Prostate gland (tissue), 2 donors: ENCODE results near the gene APOL4. TPM values are rescaled to one million over a fixed set of nuclear protein-coding genes. Genes with fewer than 3 reads are reported as not detected.
A peak's percentile ranks its signal among the peaks of the same experiment; 100 is the strongest.

Source experiments
- DNase-seq: peaks from one replicate; pipeline ENCODE4 v3.0.0-alpha.2; 2019; ENCODE audit warnings: low spot score
- H3K27ac ChIP-seq, 2 donors: fragments of 200-600 bp; sonication (generic); 2 replicates each; pipeline ENCODE4 v1.5.1; 2017 to 2019
- H3K27me3 ChIP-seq: fragments of 200-600 bp; sonication (generic); replicated peaks from 2 replicates; pipeline ENCODE4 v1.5.1; 2019; ENCODE audit not compliant: insufficient read depth
- H3K36me3 ChIP-seq, 2 donors: fragments of 200-600 bp; sonication (generic); 1 replicate in 1 of 2; 2 replicates in 1 of 2; pipeline versions ENCODE4 v1.5.1 to v1.8.1; 2017 to 2019
- H3K4me1 ChIP-seq: fragments of 200-600 bp; sonication (generic); replicated peaks from 2 replicates; pipeline ENCODE4 v1.5.1; 2019
- H3K4me3 ChIP-seq, 2 donors: fragments of 200-600 bp; sonication (generic); 2 replicates each; pipeline ENCODE4 v1.5.1; 2017 to 2019
- H3K9me3 ChIP-seq: fragments of 200-600 bp; sonication (generic); 2 replicates; pipeline ENCODE4 v1.5.1; 2017
- CTCF ChIP-seq, 4 experiments: fragments of 200-600 bp in 2 of 4; fragments of 450-650 bp in 2 of 4; sonication (generic) in 2 of 4; IDR thresholded peaks; 1 replicate in 3 of 4; 2 replicates in 1 of 4; pipeline ENCODE4 v1.5.1; 2016 to 2019; ENCODE audit warnings: antibody characterized with exemption in 4 of 4, mild to moderate bottlenecking in 2 of 4, moderate library complexity in 2 of 4
- POLR2A ChIP-seq: fragments of 450-650 bp; IDR thresholded peaks from one replicate; pipeline ENCODE4 v1.6.1; 2016; ENCODE audit warnings: antibody characterized with exemption, mild to moderate bottlenecking
- POLR2AphosphoS5 ChIP-seq: sonication (generic); formaldehyde crosslinking; IDR thresholded peaks from one replicate; pipeline ENCODE4 v1.6.1; 2017; ENCODE audit warnings: antibody characterized with exemption
- WGBS: methylation state at CpG from one replicate; pipeline ENCODE4 v1.1.5; 2018; 5-methylcytosine and 5-hydroxymethylcytosine counted together
- intact Hi-C: fragments of 100-400 bp; cut with DNase I; formaldehyde crosslinking; loops from one replicate; pipeline ENCODE4 v1.14.2; 2022
- total RNA-seq, 2 donors: library from RNA; depleted of rRNA; stranded (reverse); fragments of >200 nt; gene quantifications; one replicate each; pipeline ENCODE4 v1.1.0, GENCODE V29; 2016

The APOL4 gene
- total RNA-seq, 2 donors from 2014 or later, result 13.6 to 25.5 TPM

- H3K4me3 ChIP-seq, result no peak overlapping the region
- WGBS, result 84% methylated on average over 4 of the region's 4 CpGs
- H3K9me3 ChIP-seq, result no peaks in the 10 kb centered on the region
- no peak for DNase-seq
- H3K36me3 ChIP-seq, result no peaks in the 10 kb centered on the region
- intact Hi-C loops, result no loop called here
- H3K27ac ChIP-seq, result no peak overlapping the region
- H3K27me3 ChIP-seq, result no peaks in the 10 kb centered on the region
- no peaks in the 10 kb centered on the region for H3K4me1 ChIP-seq
- TF ChIP-seq POLR2AphosphoS5, result no peak
- TF ChIP-seq POLR2A, result no peak
- no peak for TF ChIP-seq CTCF (IDR thresholded peaks at IDR 0.05)
These were observed 52.2 kb downstream of the APOL4 start for GRCh38 chr22:36149441-36149840.

DNA sequence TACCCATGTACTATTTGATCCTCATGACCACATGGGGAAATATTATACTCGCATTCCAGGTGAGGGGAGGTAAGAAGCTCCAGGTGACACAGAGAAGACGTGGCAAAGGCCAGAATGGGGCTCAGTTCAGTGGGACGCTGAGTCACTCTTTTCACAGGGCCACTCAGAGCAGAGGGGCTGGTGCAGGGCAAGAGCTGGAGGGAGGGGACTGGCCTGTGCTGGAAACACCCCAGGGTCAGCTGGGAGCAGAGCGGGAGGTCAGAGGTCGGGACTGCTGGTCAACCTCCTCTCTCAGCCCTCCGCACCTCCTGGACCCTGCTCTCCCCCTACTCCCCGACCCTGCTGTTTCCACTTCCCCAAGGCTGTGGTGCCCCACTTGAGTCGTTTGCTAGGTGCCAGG is 53.2 kb downstream of the APOL4 start:
- H3K9me3 ChIP-seq, result no peaks in the 10 kb centered on the region
- H3K27me3 ChIP-seq, result no peaks in the 10 kb centered on the region
- 89% methylated on average over 8 of the region's 8 CpGs for WGBS
- no peaks in the 10 kb centered on the region for H3K36me3 ChIP-seq
- no peaks in the 10 kb centered on the region for H3K4me1 ChIP-seq
- H3K4me3 ChIP-seq, result no peak overlapping the region
- TF ChIP-seq POLR2AphosphoS5 (no peak), POLR2A (no peak), CTCF (IDR thresholded peaks at IDR 0.05) (no peak)
- intact Hi-C loops, result no loop called here
- H3K27ac ChIP-seq, result no peak overlapping the region
- no peak for DNase-seq

DNA sequence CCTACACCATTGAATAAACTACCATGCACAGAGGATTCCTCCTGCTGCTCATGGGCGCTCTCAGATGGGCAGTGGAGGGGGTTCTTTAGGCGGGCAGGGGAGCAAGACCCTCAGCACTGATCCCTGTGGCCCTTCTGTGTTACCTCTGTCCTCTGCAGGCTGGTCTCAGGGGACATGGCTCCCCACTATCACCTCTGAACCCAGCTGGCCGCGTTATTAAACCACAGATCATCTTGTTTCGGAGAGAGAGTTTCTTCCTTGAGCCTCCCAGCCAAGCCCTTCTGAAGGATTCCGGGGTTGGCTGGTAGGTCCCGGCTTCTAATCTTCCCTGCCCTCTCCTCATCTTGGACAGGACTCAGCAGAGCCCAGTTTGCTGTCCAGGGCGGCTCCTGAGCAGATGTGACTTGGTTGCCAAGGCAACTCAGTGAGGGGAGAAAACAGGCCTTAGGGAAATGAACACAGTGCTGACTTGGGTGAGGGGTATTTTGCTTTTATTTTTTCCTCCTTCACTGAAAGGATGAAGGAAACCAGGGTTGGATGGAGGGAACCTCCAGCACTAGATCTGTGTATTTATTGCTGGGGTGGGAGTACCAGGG is 54.3 kb downstream of the APOL4 start:
- WGBS, result 55% methylated on average over 8 of the region's 8 CpGs
- no peaks in the 10 kb centered on the region for H3K9me3 ChIP-seq
- H3K27ac ChIP-seq, result no peak overlapping the region
- no peaks in the 10 kb centered on the region for H3K36me3 ChIP-seq
- no peaks in the 10 kb centered on the region for H3K4me1 ChIP-seq
- TF ChIP-seq POLR2A (no peak), CTCF (IDR thresholded peaks at IDR 0.05) (no peak), POLR2AphosphoS5 (no peak)
- intact Hi-C loops, result no loop called here
- no peaks in the 10 kb centered on the region for H3K27me3 ChIP-seq
- H3K4me3 ChIP-seq, result no peak overlapping the region
- DNase-seq, result no peak

DNA sequence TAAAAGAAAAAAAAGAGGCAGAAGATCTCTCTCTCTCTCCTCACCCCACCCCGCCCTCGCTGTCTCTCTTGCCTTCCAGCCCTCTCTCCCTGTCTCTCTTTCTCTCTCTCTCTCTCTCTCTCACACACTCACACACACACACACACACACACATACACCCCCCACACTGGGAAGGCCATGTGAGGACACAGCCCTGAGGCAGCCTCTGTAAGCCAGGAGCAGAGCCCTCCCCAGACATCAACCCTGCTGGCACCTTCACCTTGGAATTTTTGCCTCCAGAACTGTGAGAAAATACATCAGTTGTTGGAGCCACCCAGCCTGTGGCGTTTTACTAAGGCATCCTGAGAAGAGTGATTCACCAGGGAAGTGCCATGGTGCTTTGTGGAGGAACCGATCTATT is 55.7 kb downstream of the APOL4 start:
- no peaks in the 10 kb centered on the region for H3K27me3 ChIP-seq
- WGBS, result 56% methylated on average over 4 of the region's 4 CpGs
- H3K4me3 ChIP-seq, result no peak overlapping the region
- TF ChIP-seq CTCF (IDR thresholded peaks at IDR 0.05) (no peak), POLR2A (no peak), POLR2AphosphoS5 (no peak)
- intact Hi-C loops, result loop anchor here (2.0 kb wide), 1 partner anchor 35 kb away; no protein-coding TSS in a partner anchor
- peaks cover 0 to 3% of the 10 kb centered on the region in 2 donors for H3K36me3 ChIP-seq
- no peak overlapping the region for H3K27ac ChIP-seq
- no peaks in the 10 kb centered on the region for H3K9me3 ChIP-seq
- no peaks in the 10 kb centered on the region for H3K4me1 ChIP-seq
- DNase-seq, result no peak

DNA sequence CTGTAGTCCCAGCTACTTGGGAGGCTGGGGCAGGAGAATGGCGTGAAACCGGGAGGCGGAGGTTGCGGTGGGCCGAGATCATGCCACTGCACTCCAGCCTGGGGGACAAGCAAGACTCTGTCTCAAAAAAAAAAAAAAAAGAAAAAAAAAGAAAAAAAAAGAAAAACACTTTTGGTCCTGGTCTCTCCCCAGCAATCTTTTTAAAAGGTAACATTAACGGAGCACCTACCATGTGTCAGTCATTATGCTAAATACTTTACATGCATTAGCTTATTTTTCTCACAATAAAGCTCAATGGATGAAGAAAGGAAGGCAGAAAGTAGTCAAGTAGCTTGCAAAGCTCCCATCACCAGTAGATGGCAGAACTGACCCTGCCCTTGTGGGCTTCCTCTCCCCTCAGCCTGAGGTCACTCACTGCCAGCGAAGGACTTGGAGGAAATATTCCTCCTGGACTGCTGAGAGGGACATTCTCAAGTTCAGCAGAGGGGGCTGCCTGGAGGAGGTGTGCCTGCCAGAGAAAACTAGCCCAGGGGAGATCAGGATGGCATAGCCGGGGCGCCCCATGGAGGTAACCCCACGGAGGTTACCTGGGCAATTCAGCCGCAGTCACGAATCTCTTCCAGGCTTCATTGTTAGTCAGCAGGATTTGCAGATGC is 56.6 kb downstream of the APOL4 start:
- peaks cover 0 to 3% of the 10 kb centered on the region in 2 donors for H3K36me3 ChIP-seq
- no peak overlapping the region for H3K27ac ChIP-seq

More for the DNA sequence above, 56.6 kb downstream of the APOL4 start:
- no peak overlapping the region for H3K4me3 ChIP-seq
- WGBS, result 68% methylated on average over 12 of the region's 12 CpGs
- H3K9me3 ChIP-seq, result no peaks in the 10 kb centered on the region
- no peak for DNase-seq
- no peaks in the 10 kb centered on the region for H3K4me1 ChIP-seq
- TF ChIP-seq POLR2A (no peak), POLR2AphosphoS5 (peak; percentile 21), CTCF (IDR thresholded peaks at IDR 0.05) (peak in 3 of 4 experiments; percentile 66 to 86 (median 84))
- intact Hi-C loops, result loop anchor here (2.0 kb wide), 1 partner anchor 36 kb away; no protein-coding TSS in a partner anchor
- H3K27me3 ChIP-seq, result no peaks in the 10 kb centered on the region
